ENCODE results near the gene HP1BP3. TPM values are rescaled to one million over a fixed set of nuclear protein-coding genes. Genes with fewer than 3 reads are reported as not detected.

HP1BP3 gene
- total RNA-seq, 1 experiment from 2014 or later, result 283 TPM

DNA sequence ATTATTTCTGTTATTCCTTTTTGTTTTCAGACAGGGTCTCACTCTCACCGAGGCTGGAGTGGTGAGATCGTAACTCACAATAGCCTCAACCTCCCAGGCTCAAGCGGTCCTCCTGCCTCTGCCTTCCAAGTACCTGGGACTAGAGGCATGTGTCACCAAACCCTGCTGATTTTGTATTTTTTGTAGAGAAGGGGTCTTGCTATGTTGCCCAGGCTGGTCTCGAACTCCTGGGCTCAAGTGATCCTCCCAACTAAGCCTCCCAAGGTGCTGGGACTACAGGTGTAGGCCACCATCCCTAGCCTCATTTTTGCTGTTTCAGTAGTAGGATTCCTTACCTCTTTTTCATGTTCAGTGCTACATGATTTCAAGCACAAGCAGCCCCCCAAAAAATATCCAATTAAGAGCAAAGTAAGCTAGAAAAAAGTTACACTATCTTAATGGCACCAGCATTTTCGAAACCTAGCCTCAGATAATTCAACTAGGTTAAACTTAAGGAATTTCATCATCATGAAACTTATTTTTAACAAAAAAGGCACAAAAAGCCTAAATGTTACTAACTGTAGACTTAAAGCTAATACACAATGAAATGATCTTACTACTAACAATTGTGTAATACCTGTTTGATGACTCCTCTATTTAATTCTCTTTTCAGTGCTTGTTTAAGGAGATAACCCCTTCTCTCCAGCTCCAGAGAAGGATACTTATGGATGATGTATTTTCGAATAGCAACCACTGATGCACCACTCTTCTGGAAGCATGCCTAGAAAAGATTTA lies 16.6 kb downstream of the HP1BP3 start:
- no peak for DNase-seq (ENCODE audit: low read depth)

DNA sequence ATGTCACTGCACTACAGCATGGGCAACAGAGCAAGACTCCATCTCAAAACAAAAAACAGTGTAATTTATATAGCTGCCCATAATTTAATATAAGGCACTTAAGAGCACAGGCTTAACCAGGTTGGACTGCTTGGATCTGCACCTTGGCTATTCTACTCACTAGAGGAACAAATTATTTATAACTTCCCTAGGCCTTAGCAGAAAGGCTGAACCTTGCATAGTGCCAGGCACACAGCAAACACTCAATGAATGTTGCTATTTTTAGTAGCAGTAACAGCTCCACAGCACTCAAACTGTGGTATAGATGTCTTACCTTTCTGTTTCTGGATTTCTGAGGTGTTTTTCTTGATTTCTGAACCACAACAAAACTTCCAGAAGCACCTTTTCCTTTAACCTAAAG lies 19.8 kb downstream of the HP1BP3 start:
- no peak for DNase-seq (ENCODE audit: low read depth)

- DNase-seq (ENCODE audit: low read depth), result no peak
Observed at GRCh38 chr1:20763417-20763816, 23.7 kb downstream of the HP1BP3 start.

- no peak for DNase-seq (ENCODE audit: low read depth)
Observed at GRCh38 chr1:20760322-20760721, 26.8 kb downstream of the HP1BP3 start.

- DNase-seq (ENCODE audit: low read depth), result peak; percentile 10
Observed at GRCh38 chr1:20753589-20753988, 33.5 kb downstream of the HP1BP3 start.

GRCh38 chr1:20751462-20751990 lies 35.6 kb downstream of the HP1BP3 start:
- DNase-seq (ENCODE audit: low read depth), result no peak

DNA sequence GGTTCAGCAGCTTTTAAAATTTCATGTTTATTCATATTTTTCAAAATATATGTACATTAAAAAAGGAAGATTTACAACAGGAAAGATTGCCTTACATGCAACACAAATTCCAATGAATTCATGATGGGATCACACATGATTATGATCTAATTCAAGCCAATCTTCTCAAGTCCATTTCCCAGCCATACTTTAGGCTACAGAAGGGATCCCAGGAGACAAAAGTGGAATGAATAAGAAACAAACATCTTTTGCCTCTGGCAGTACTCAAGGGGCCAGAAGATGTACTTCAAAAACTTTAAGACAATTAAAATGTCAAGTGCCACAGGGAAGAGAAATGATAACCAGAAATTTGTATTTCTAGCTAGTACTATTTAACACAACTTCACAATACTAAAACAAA lies 44.4 kb downstream of the HP1BP3 start:
- no peak for DNase-seq (ENCODE audit: low read depth)

GRCh38 chr1:20740781-20741180 lies 46.3 kb downstream of the HP1BP3 start:
- DNase-seq (ENCODE audit: low read depth), result no peak

DNA sequence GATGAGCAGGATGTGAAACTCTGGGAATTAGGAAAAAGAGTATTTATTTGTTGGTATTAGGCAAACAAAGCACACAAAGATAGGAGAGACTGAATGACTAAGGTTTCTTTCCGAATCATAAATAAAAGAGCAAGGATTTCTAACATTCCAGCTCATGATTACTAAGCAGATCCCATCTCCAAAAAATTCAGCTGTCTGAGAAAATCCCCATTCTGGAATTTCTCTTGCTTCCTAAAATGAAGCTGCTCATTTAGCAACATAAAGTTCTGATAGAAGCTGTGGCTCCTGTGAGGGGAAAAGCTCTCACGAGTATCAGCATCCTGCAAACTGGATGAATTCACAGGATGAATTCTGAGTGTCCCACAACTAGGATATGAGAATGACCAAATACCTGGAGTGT lies 47.9 kb downstream of the HP1BP3 start:
- no peak for DNase-seq (ENCODE audit: low read depth)

DNA sequence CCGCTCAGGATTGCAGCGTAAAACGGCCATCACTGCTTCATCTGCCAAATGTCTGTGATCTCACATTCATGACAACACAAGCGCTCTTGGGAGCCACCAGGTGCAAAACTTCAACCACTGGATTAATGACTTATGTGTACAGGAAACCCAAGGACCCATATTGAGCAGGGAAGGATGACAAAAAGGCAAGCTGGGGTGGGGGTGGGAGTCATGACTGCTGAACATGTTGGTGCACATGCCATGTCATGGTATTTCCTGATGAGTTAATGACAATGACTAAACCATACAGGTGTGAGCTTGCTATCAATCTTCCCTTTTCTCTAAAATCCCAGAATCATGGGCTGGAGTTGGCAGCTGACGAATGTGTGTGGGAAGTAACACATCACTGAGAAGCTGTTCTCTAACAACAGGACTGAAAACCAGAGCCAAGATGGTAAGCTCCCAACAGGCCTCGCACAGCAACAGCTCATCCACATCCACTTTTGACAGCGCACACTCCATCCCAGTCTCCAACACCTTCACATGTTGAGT lies 51.5 kb downstream of the HP1BP3 start:
- no peak for DNase-seq (ENCODE audit: low read depth)

- DNase-seq (ENCODE audit: low read depth), result no peak
Observed at GRCh38 chr1:20733360-20733975, 53.6 kb downstream of the HP1BP3 start.

DNA sequence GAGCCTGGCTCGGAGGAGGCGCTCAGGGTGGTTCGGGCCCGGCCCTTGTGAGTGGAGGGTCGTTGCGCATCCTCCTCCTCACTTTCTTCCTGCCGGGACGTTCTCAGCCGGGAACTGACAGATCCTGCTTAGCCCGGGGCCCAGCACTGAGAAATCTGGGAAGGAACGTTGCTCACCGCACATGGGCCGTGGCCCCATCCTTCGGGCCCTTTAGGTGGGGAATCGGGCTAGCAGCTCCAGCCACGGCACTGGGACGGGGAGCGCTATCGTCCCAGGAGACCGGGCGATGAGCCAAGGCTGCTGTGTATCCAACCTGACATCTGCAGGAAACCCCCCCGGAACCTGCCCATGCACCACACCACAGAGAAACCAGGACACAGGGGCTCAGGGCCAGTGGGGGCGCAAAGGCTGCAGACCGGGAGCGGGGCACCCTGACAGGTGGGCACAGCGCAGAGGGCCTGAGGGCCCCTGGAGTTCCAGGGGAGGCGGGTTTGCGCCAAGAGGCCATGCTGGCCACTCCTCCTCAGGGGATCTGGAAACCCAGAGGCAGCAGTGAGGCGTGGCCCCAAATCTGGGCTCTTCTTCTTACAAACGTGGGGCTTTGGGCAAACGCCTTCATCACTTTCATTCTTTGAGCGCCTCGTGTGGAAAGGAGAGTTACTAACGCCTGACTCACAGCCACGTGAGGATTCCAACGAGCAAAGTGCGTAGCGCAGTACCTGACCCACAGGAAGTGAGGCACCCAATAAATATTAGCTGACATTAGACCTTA lies 54.3 kb downstream of the HP1BP3 start, which contains the start of gene SH2D5:
Gene SH2D5 (minus strand): TSS at position 116 of the 772 bp plus-strand sequence. CDS start 4,659 bp downstream, outside the sequence.
- peak; percentile 92 for DNase-seq (ENCODE audit: low read depth)

GRCh38 chr1:20732071-20732587 lies 55.0 kb downstream of the HP1BP3 start:
- DNase-seq (ENCODE audit: low read depth), result peak; percentile 47

DNA sequence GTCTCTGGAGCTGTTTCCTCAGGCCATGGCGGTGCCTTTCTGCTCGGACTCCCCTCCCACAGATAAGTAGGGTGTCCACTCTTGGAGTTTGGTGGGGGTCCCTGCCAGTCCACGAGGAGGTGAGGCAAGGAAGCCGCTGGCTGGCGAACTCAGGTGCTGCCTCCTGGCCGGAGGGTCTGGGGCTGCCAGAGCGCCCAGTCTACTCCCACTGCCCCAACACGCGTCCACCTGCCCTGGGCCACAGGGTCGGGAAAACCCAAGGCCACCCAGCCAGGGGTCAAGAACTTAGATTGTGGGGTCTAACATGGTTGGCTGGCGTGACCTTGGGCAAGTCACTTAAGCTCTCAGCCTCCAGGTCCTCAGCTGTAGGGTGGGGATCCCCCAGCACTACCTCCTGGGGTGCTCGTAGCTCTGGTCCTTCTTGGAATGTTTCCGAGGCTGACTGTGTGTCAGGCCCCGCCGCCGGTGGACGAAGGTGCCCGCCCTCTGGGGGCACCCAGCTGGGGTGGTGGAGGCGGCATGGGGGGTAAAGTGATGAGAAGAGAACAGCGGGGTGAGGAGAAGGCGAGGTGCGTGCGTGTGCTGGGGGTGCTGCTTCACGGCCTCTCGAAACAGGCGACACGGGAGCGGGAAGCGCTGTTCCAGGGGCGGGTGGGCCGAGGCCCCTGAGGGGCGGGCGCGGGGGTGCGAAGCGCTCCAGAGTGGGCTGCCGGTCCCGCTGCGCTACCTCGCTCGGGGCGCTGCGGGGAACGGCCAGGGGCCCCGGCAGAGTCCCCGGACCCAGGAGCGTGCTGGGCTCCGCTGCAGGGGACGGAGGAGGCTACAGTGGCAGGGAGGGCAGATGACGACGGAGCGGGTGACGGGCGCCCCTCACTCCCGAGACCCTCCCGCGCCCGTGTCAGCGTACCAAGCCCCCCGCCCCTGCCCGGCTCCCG lies 55.8 kb downstream of the HP1BP3 start:
- DNase-seq (ENCODE audit: low read depth), result no peak

DNA sequence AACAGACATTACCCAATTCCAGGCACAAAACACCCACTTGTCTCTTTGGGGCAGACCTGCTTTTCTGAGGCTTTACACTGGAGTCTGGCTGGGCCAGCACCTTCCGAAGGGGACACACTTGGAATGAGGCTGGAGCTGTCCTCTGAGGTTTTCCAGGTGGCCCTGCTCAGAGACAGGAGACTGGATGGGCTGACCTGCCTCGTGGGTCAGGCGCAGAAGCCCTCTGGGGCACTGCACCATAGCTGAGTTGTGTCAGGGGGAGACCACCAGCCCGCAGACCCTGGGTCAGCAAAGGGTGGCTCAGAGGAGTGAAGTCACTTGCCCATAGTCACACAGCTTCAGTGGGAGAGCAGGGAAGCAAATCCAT lies 56.4 kb downstream of the HP1BP3 start:
- DNase-seq (ENCODE audit: low read depth), result no peak

GRCh38 chr1:20729990-20730689 lies 57.0 kb downstream of the HP1BP3 start:
- no peak for DNase-seq (ENCODE audit: low read depth)

- no peak for DNase-seq (ENCODE audit: low read depth)
Observed at GRCh38 chr1:20729155-20729931, 57.8 kb downstream of the HP1BP3 start.

DNA sequence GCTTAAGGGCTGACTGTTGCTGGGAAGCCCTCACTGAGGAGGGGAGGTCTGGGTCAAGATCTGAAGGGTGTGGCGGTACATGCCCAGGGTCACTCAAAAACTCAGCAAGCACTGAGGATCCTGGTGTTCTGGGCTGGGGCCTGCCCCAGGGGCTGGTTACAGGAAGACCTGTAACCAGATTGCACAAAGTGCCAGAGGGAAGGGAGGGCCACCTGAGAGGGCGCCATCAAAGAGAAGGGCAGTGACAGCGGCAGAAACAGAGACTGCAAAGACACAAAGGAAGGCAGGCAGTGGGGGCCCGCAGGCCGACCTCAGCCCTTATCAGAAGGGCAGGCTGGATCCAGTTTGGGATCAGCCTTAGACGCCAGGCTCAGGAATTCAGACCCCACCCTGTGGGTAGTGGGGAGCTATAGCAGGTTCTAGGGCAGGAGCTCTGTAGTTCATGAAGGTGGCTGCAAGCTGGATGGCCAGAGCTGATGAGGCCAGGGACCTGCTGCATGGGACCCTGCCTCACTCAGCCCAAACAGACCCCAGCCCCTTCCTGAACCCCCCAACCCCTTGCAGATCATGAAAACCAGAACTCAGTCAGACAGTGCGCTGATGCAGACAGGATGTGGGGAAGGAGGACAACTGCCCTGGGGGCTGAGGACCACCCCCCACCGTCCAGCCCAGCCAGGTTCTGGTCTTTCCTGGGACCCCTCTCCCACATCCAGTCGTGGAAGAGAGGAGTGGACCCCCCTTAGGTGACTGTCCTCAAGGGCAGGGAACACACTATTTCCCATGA lies 58.5 kb downstream of the HP1BP3 start:
- DNase-seq (ENCODE audit: low read depth), result no peak

Data from RPMI7951 (cell line).